ENCODE measurements around the gene SFXN3.

DNA sequence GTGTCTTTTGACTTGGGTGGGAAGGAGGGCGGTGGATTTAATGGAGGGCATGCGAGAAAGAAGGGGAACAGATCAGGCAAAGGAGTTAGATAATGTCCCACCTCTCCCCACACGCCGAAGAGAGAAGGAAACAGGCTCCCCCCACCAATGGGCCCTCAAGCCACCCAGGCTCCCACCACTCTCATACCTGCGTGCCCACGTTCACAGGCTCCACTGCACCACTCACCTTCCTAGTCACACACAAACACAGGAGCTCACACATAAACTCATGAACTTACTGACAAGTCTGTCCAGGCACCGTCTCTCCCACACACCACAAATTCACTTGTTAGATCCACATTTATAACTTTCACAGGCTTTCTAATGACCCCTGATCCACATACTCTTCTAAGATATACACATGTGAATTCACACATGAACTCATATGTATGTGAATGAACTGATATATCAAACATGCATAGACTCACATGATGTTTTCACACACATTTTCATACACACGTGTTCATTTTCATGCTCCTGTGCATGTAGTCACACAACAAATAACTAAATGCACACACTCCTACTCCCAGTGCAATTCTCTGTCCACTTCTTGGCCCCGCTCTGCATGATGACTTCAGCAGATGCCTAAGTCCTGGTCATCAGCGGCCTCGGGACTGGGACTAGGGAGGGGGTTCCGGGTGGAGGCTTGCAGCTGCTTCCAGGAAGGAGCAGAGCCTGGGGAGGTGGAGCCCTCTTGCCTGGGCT, 29.9 kb upstream of the SFXN3 start:
- TF ChIP-seq ZC3H10 (CRISPR knock-in tag; IDR thresholded peaks at IDR 0.05): no peak
- TF ChIP-seq, protein P1, sequence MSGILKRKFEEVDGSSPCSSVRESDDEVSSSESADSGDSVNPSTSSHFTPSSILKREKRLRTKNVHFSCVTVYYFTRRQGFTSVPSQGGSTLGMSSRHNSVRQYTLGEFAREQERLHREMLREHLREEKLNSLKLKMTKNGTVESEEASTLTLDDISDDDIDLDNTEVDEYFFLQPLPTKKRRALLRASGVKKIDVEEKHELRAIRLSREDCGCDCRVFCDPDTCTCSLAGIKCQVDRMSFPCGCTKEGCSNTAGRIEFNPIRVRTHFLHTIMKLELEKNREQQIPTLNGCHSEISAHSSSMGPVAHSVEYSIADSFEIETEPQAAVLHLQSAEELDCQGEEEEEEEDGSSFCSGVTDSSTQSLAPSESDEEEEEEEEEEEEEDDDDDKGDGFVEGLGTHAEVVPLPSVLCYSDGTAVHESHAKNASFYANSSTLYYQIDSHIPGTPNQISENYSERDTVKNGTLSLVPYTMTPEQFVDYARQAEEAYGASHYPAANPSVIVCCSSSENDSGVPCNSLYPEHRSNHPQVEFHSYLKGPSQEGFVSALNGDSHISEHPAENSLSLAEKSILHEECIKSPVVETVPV (CRISPR knock-in tag; IDR thresholded peaks at IDR 0.05): no peak
- TF ChIP-seq ZFP30 (CRISPR knock-in tag; IDR thresholded peaks at IDR 0.05): no peak
- no peak for TF ChIP-seq TOX (CRISPR knock-in tag; IDR thresholded peaks at IDR 0.05; ENCODE audit: borderline replicate concordance)
- no peak for TF ChIP-seq POU6F1 (CRISPR knock-in tag; IDR thresholded peaks at IDR 0.05; ENCODE audit: borderline replicate concordance, low read depth)
